Measurements from ENCODE around the gene NPAS2.

NPAS2 gene

DNA sequence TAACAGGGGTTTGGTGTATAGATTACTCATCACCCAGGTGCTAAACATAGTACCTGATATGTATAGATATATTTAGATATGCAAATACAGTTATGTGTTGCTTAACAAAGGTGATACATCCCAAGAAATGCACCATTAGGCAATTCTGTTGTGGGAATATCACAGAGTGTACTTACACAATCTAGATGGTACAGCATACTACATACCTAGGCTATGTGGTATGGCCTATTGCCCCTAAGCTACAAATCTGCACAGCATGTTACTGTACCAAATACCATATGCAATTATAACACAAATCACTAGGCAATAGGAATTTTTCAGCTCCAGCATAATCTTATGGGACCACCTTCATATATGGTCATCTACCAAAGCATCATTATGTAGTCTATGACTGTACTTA is 43.5 kb upstream of the NPAS2 start:
- no peak overlapping the region for H3K4me2 ChIP-seq (ENCODE audit: low read depth, low read length)

GRCh38 chr2:100778637-100779450 is 41.1 kb upstream of the NPAS2 start:
- H3K27me3 ChIP-seq (replicated peaks; ENCODE audit: insufficient read depth, low read length): no peaks in the 10 kb centered on the region

More for the DNA sequence above, 43.5 kb upstream of the NPAS2 start:
- no peaks in the 10 kb centered on the region for H3K27me3 ChIP-seq (replicated peaks; ENCODE audit: insufficient read depth, low read length)
- H3K4me1 ChIP-seq (ENCODE audit: low read length): no peaks in the 10 kb centered on the region
- DNase-seq: no peak
- no peaks in the 10 kb centered on the region for H3F3A ChIP-seq (ENCODE audit: insufficient read depth, low read length)
- H3K27ac ChIP-seq (ENCODE audit: low read length): no peak overlapping the region
- H4K20me1 ChIP-seq (ENCODE audit: insufficient read depth, low read length): no peaks in the 10 kb centered on the region
- TF ChIP-seq EZH2phosphoT487 (IDR thresholded peaks at IDR 0.05; ENCODE audit: low read length) (no peak), EZH2 (optimal IDR thresholded peaks at IDR 0.05; ENCODE audit: low read depth, low read length) (no peak)
- TF ChIP-seq, protein P1, sequence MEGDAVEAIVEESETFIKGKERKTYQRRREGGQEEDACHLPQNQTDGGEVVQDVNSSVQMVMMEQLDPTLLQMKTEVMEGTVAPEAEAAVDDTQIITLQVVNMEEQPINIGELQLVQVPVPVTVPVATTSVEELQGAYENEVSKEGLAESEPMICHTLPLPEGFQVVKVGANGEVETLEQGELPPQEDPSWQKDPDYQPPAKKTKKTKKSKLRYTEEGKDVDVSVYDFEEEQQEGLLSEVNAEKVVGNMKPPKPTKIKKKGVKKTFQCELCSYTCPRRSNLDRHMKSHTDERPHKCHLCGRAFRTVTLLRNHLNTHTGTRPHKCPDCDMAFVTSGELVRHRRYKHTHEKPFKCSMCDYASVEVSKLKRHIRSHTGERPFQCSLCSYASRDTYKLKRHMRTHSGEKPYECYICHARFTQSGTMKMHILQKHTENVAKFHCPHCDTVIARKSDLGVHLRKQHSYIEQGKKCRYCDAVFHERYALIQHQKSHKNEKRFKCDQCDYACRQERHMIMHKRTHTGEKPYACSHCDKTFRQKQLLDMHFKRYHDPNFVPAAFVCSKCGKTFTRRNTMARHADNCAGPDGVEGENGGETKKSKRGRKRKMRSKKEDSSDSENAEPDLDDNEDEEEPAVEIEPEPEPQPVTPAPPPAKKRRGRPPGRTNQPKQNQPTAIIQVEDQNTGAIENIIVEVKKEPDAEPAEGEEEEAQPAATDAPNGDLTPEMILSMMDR (IDR thresholded peaks at IDR 0.05; ENCODE audit: low read length): no peak
- H2AFZ ChIP-seq (ENCODE audit: low read length): no peak overlapping the region
- H3K36me3 ChIP-seq (replicated peaks; ENCODE audit: insufficient read depth, low read length): no peaks in the 10 kb centered on the region
- no peaks in the 10 kb centered on the region for H3K9me2 ChIP-seq (replicated peaks; ENCODE audit: insufficient read depth, low read length)
- no peaks in the 10 kb centered on the region for H3K79me2 ChIP-seq (ENCODE audit: low read length)
- no peak overlapping the region for H3K4me3 ChIP-seq (ENCODE audit: low read length)
- no peak overlapping the region for H3K9ac ChIP-seq (ENCODE audit: low read length)
- H3K9me3 ChIP-seq (replicated peaks; ENCODE audit: insufficient read depth, low read length): no peaks in the 10 kb centered on the region

GRCh38 chr2:100779908-100780202 is 40.1 kb upstream of the NPAS2 start:
- H3K27ac ChIP-seq (ENCODE audit: low read length): no peak overlapping the region
- H3K9me2 ChIP-seq (replicated peaks; ENCODE audit: insufficient read depth, low read length): no peaks in the 10 kb centered on the region

More at GRCh38 chr2:100778637-100779450, 41.1 kb upstream of the NPAS2 start:
- Histone ChIP-seq H3K27ac (ENCODE audit: low read length) (no peak overlapping the region), H3K4me3 (ENCODE audit: low read length) (no peak overlapping the region), H3K9ac (ENCODE audit: low read length) (no peak overlapping the region), H3K36me3 (replicated peaks; ENCODE audit: insufficient read depth, low read length) (no peaks in the 10 kb centered on the region), H2AFZ (ENCODE audit: low read length) (no peak overlapping the region), H4K20me1 (ENCODE audit: insufficient read depth, low read length) (no peaks in the 10 kb centered on the region), H3F3A (ENCODE audit: insufficient read depth, low read length) (no peaks in the 10 kb centered on the region), H3K79me2 (ENCODE audit: low read length) (no peaks in the 10 kb centered on the region), H3K4me2 (ENCODE audit: low read depth, low read length) (no peak overlapping the region), H3K9me3 (replicated peaks; ENCODE audit: insufficient read depth, low read length) (no peaks in the 10 kb centered on the region), H3K9me2 (replicated peaks; ENCODE audit: insufficient read depth, low read length) (no peaks in the 10 kb centered on the region), H3K4me1 (ENCODE audit: low read length) (no peaks in the 10 kb centered on the region)
- DNase-seq: no peak
- TF ChIP-seq EZH2phosphoT487 (IDR thresholded peaks at IDR 0.05; ENCODE audit: low read length): no peak
- TF ChIP-seq, protein P1 (IDR thresholded peaks at IDR 0.05; ENCODE audit: low read length): no peak
- no peak for TF ChIP-seq EZH2 (optimal IDR thresholded peaks at IDR 0.05; ENCODE audit: low read depth, low read length)

More at GRCh38 chr2:100779908-100780202, 40.1 kb upstream of the NPAS2 start:
- Histone ChIP-seq H3K4me3 (ENCODE audit: low read length) (no peak overlapping the region), H4K20me1 (ENCODE audit: insufficient read depth, low read length) (no peaks in the 10 kb centered on the region), H3K4me1 (ENCODE audit: low read length) (no peaks in the 10 kb centered on the region), H3K27me3 (replicated peaks; ENCODE audit: insufficient read depth, low read length) (no peaks in the 10 kb centered on the region), H2AFZ (ENCODE audit: low read length) (no peak overlapping the region), H3K36me3 (replicated peaks; ENCODE audit: insufficient read depth, low read length) (no peaks in the 10 kb centered on the region), H3F3A (ENCODE audit: insufficient read depth, low read length) (no peaks in the 10 kb centered on the region), H3K4me2 (ENCODE audit: low read depth, low read length) (no peak overlapping the region), H3K9ac (ENCODE audit: low read length) (no peak overlapping the region), H3K9me3 (replicated peaks; ENCODE audit: insufficient read depth, low read length) (no peaks in the 10 kb centered on the region), H3K79me2 (ENCODE audit: low read length) (no peaks in the 10 kb centered on the region)
- TF ChIP-seq, protein P1 (IDR thresholded peaks at IDR 0.05; ENCODE audit: low read length): no peak
- no peak for TF ChIP-seq EZH2phosphoT487 (IDR thresholded peaks at IDR 0.05; ENCODE audit: low read length)
- TF ChIP-seq EZH2 (optimal IDR thresholded peaks at IDR 0.05; ENCODE audit: low read depth, low read length): no peak
- DNase-seq: no peak

All from MM.1S (cell line).